NCI-H2227 (cell line): ENCODE measurements around the gene BAHCC1.
"Not testable (repeated sequence)": the region's sequence is repeated elsewhere in the genome, so short reads cannot be mapped to it uniquely, and the experiment has no call there.

Source experiments
- DNase-seq: peaks from one replicate; lab custom pipeline; 2025; ENCODE audit not compliant: unreplicated experiment; lab: John Stamatoyannopoulos, UW

BAHCC1 gene

DNA sequence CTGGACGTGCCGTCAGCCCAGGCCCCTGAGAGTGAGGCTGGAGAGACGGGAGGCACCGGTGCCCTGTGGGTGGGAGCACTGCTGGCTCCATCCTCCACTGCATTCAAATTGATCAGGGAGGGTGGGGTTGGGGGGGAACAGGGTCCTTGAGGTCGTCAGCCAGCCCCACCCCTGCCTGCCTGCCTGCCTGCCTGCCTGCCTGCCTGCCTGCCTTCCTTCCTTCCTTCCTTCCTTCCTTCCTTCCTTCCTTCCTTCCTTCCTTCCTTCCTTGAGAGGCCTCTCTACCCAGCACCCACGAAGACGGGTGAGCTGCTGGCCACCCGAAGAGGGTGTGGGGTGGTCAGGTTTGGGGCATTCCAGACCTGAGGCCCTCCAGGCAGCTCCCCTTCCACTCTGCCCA is 16.0 kb downstream of the BAHCC1 start:
- no peak for DNase-seq

- DNase-seq = no peak
Observed at GRCh38 chr17:81412490-81413093, 17.3 kb downstream of the BAHCC1 start.

DNA sequence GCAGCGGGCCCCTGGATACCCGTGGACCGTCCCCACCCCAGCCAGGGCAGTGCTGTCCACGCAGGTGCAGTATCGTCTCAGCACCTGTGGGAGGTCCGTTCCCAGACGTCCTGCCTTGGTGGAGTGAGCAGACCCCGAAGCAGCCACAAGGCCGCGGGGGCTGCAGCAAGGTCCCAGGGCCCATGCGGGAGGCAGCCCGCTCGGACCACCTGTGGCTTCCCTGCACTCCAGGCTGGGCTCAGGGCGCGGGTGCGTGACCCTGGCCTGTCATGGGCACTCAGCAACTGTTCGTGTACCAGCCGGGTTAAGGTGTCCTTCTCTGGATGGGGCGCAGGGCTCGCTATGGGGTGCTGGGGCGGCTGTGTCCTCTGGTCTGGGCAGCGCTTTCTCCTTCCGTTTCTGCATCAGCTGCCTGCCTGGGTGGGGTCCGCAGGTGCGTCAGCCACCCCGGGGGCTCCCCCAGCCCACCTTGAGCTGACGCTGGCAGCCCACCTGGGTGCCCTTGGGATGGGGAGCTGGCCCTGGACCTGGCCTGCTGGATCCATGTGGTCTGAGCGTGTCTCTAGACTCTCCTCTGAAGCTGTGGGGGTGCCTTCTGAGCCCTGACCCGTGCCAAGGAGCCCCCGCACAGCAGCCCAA is 18.4 kb downstream of the BAHCC1 start:
- DNase-seq = no peak

DNA sequence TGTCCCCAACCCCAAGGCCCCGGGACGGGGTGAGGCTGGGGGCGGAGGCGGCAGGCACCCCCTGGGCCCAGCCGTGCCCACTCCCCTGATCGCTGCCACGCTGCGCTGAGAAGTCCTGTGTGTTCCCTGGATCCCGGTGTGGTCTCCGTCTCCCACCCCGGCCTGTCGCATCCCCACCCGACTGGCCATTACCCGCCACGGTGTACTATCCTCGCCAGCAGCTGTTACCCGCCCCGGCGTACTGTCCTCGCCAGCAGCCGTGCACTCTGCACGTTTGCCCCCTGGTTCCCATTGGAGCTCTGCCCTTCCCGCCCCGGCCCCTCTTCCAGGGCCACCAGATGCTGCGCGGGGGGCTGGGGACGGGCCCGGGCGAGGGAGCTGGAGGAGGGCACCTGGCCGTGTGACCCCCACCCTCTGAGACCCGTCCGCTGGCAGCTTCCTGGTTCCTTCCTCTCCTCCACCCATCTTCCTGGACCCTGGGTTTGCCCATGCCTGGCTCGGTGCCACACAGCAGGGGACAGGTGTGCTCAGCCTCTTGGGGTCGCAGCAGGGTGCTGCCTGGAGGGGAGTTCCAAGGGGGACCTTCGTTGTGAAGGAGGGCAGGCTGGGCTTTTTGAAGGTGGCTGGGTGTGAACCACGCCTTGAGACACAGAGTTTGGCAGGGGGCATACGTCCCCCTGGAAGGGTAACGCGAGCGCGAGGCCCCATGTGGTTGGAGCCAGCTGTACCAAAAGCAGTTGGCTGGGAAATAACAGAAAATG is 19.7 kb downstream of the BAHCC1 start:
- no peak for DNase-seq

DNA sequence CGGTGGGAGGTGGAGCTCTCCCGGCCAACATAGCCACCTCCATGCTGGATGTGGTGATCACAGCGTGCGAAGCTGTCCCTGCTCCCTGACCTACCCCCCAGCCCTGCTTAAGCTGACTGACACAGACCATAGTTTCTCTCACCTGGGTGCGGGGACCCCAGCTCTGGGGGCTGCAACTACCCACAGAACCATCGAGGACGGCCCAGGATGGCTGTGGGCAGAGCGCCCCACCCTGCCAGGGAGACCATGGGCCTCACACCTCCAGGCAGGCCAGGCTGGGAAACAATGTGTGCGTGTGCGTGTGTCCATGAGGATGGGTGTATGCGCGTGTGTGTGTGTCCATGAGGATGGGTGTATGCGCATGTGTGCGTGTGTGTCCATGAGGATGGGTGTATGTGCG is 20.4 kb downstream of the BAHCC1 start:
- DNase-seq = no peak

GRCh38 chr17:81416612-81417011 is 21.4 kb downstream of the BAHCC1 start:
- no peak for DNase-seq

- DNase-seq = no peak
Observed at GRCh38 chr17:81417049-81417878, 22.0 kb downstream of the BAHCC1 start.

GRCh38 chr17:81417879-81418709 is 22.8 kb downstream of the BAHCC1 start:
- no peak for DNase-seq

DNA sequence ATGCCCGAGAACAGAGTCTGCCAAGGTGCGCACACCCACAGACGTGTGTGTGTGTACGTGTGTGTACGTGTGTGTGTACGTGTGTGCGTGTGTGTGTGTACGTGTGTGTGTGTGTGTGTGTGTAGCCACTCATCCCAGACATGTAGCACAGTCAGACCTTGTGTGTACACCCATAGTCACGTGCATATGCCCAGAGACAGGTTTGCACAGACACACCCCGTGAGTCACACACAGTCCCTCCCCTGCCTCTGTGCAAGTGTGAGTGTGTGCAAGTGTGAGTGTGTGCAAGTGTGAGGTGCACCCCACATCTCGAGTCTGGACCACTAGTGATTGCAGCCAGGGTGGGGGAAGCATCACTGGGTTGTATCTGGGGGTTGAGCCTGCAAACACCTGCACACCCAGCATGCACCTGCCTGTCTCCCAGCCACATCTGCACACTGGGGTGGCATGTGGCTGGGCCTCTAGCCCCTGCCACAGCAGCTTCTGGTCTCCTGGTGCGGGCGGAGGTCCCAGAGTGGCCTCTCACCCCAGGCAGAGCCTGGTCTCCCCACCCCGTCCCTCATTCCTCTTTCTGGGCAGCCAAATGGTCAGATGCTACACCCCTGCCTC is 23.6 kb downstream of the BAHCC1 start:
- no peak for DNase-seq

GRCh38 chr17:81419319-81419885 is 24.1 kb downstream of the BAHCC1 start:
- DNase-seq = peak; percentile 82

GRCh38 chr17:81419886-81420768 is 24.9 kb downstream of the BAHCC1 start:
- DNase-seq = no peak

DNA sequence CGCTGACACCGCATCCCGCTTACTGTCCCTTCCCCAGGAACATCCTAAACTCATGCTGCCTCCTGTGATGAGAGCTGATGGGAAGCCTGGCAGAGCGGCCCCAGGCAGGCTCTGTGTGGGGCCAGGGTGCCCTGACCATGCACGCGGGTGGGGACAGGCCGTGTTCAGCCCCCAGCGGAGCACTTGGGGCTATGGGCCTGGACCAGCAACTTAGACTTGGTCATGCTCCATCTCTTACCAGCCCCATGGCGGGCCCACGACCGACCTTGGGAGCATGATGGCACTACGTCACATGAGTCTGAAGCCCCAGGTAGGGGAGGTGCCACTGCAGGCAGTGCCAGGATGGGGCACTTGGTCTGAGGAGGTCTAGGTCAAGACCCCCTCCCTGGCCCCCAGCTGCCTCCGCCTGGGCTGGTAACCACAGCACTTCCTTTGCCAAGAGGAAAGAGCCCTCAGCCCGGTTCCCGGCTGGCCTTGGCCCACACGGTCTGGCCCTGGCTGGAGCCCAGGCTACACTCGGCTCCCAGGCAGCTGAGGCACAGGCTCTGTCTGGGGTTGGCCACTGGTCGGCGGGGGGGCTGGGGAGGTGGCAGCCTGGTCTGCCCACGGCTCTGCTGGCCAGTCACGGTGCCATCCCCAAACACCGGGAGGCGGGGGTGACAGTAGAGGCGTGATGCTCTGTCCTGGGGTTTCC is 25.7 kb downstream of the BAHCC1 start:
- no peak for DNase-seq

DNA sequence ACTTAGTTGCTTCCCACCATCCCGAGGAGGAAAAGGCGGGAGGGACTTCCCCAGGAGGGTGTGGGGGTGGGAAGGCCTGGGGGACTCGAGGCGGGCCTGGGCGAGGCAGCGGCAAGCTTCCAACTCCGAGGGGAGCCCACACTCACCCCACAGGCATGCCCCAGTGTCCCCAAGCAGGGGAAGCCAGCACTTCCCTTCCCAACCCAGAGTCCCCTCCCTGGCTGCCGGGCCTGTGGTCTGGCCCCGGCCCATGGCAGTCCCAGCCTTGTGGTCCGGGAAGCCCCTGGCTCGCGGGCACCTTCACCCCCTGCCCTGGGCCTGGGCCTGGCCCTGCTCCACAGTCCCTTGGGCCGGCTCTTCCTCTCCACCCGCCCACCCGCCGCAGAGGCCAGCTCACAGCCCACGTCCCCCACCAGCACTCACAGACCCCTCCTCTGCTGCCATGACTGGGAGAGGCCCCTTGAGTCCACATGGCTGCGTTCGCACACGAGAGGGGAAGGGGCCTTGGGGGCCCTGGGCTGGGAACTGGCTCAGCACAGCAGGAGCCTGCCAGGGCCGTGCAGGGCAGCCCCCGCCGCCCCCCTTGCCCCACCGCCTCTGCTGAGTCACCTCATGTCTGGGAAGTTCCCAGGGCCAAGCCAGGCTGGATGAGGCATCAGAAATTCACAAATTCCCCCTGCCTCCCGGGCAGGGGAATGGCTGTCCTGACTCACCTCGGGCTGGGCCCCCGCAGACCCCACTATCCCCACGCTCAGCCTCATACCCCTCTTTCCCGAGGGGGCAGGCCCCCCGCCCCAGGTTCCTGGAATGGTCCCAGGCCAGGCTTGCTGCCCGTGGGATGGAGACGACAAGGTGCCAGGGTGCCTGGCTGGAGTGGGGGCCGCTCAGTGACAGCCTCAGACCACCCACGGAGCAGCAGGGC is 27.8 kb downstream of the BAHCC1 start:
- DNase-seq = no peak

DNA sequence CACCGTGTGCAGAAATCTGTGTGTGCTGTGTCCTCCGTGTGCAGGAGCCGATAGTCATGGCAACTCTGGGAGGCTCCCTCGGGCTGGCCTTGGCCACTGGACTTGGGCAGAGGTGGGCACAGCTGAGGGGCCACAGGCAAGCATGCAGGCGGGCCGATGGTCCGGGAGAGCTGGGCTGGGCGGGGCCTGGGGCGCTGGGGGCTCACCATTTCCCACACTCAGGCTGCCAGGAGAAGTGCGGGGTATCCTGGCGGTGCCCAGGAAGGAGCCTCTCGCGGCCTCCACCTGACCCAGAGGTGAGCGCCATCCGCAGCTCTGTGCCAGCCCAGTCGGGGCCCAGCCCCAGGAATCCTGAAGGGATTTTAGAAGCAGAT is 28.4 kb downstream of the BAHCC1 start:
- no peak for DNase-seq

- DNase-seq = no peak
Observed at GRCh38 chr17:81424151-81425017, 29.1 kb downstream of the BAHCC1 start.

GRCh38 chr17:81425041-81425440 is 29.8 kb downstream of the BAHCC1 start:
- not testable (repeated sequence) for DNase-seq
